ENCODE measurements around the gene CHD5.
A peak's percentile ranks its signal among the peaks of the same experiment; 100 is the strongest.
"Not testable (repeated sequence)": the region's sequence is repeated elsewhere in the genome, so short reads cannot be mapped to it uniquely, and the experiment has no call there.

Gene CHD5

GRCh38 chr1:6180268-6180706, at the start of gene CHD5:
Gene CHD5 (minus strand): TSS chr1:6180321. CDS start chr1:6180023, 298 bp downstream.
- Mint-ChIP-seq H3K27me3 (peaks cover 12% of the 10 kb centered on the region), H3K36me3 (peaks cover 2% of the 10 kb centered on the region), H3K4me1 (ENCODE audit: low read depth) (peaks cover 28% of the 10 kb centered on the region), H3K4me3 (peak within 1 kb of the TSS; percentile 78), H3K9me3 (ENCODE audit: low read depth) (no peaks in the 10 kb centered on the region), H3K27ac (no peak within 1 kb of the TSS)

- Mint-ChIP-seq H3K27ac (no peak overlapping the region), H3K4me3 (no peak overlapping the region), H3K4me1 (ENCODE audit: low read depth) (no peaks in the 10 kb centered on the region), H3K9me3 (ENCODE audit: low read depth) (no peaks in the 10 kb centered on the region), H3K36me3 (peaks cover 9% of the 10 kb centered on the region), H3K27me3 (no peaks in the 10 kb centered on the region)
Measured at GRCh38 chr1:6225651-6226050, 45.5 kb upstream of the CHD5 start.

- Mint-ChIP-seq H3K9me3 (ENCODE audit: low read depth) (no peaks in the 10 kb centered on the region), H3K27me3 (no peaks in the 10 kb centered on the region), H3K27ac (no peak overlapping the region), H3K4me1 (ENCODE audit: low read depth) (no peaks in the 10 kb centered on the region), H3K36me3 (peaks cover 10% of the 10 kb centered on the region), H3K4me3 (no peak overlapping the region)
Measured at GRCh38 chr1:6224718-6225117, 44.6 kb upstream of the CHD5 start.

GRCh38 chr1:6223617-6224016, 43.5 kb upstream of the CHD5 start:
- no peak overlapping the region for H3K27ac Mint-ChIP-seq
- H3K36me3 Mint-ChIP-seq, result peaks cover 10% of the 10 kb centered on the region
- no peaks in the 10 kb centered on the region for H3K9me3 Mint-ChIP-seq (ENCODE audit: low read depth)

GRCh38 chr1:6222636-6223035, 42.5 kb upstream of the CHD5 start:
- no peaks in the 10 kb centered on the region for H3K4me1 Mint-ChIP-seq (ENCODE audit: low read depth)
- no peak overlapping the region for H3K27ac Mint-ChIP-seq
- no peaks in the 10 kb centered on the region for H3K27me3 Mint-ChIP-seq
- H3K36me3 Mint-ChIP-seq, result peaks cover 10% of the 10 kb centered on the region
- no peak overlapping the region for H3K4me3 Mint-ChIP-seq
- H3K9me3 Mint-ChIP-seq (ENCODE audit: low read depth), result no peaks in the 10 kb centered on the region

More at GRCh38 chr1:6223617-6224016, 43.5 kb upstream of the CHD5 start:
- H3K4me3 Mint-ChIP-seq, result no peak overlapping the region
- H3K4me1 Mint-ChIP-seq (ENCODE audit: low read depth), result no peaks in the 10 kb centered on the region
- H3K27me3 Mint-ChIP-seq, result no peaks in the 10 kb centered on the region

- peaks cover 7% of the 10 kb centered on the region for H3K36me3 Mint-ChIP-seq
- H3K4me3 Mint-ChIP-seq, result no peak overlapping the region
- no peak overlapping the region for H3K27ac Mint-ChIP-seq
- H3K27me3 Mint-ChIP-seq, result peaks cover 4% of the 10 kb centered on the region
- no peaks in the 10 kb centered on the region for H3K9me3 Mint-ChIP-seq (ENCODE audit: low read depth)
- H3K4me1 Mint-ChIP-seq (ENCODE audit: low read depth), result no peaks in the 10 kb centered on the region
Measured at GRCh38 chr1:6221210-6221784, 41.2 kb upstream of the CHD5 start.

- H3K4me1 Mint-ChIP-seq (ENCODE audit: low read depth), result no peaks in the 10 kb centered on the region
- H3K27ac Mint-ChIP-seq, result no peak overlapping the region
- no peak overlapping the region for H3K4me3 Mint-ChIP-seq
- H3K9me3 Mint-ChIP-seq (ENCODE audit: low read depth), result no peaks in the 10 kb centered on the region
- peaks cover 6% of the 10 kb centered on the region for H3K36me3 Mint-ChIP-seq
- peaks cover 10% of the 10 kb centered on the region for H3K27me3 Mint-ChIP-seq
Measured at GRCh38 chr1:6220236-6220635, 40.1 kb upstream of the CHD5 start.

GRCh38 chr1:6219641-6220040, 39.5 kb upstream of the CHD5 start:
- H3K27ac Mint-ChIP-seq; H3K4me3 Mint-ChIP-seq; H3K36me3 Mint-ChIP-seq; H3K4me1 Mint-ChIP-seq (ENCODE audit: low read depth); H3K9me3 Mint-ChIP-seq (ENCODE audit: low read depth): not testable (repeated sequence)
- peaks cover 10% of the 10 kb centered on the region for H3K27me3 Mint-ChIP-seq

- Mint-ChIP-seq H3K27me3 (peaks cover 10% of the 10 kb centered on the region), H3K4me1 (ENCODE audit: low read depth) (no peaks in the 10 kb centered on the region), H3K4me3 (no peak overlapping the region), H3K27ac (no peak overlapping the region), H3K9me3 (ENCODE audit: low read depth) (no peaks in the 10 kb centered on the region), H3K36me3 (peaks cover 6% of the 10 kb centered on the region)
Measured at GRCh38 chr1:6218375-6219164, 38.4 kb upstream of the CHD5 start.

- no peak overlapping the region for H3K4me3 Mint-ChIP-seq
- no peaks in the 10 kb centered on the region for H3K36me3 Mint-ChIP-seq
- peaks cover 5% of the 10 kb centered on the region for H3K4me1 Mint-ChIP-seq (ENCODE audit: low read depth)
- no peak overlapping the region for H3K27ac Mint-ChIP-seq
- no peaks in the 10 kb centered on the region for H3K9me3 Mint-ChIP-seq (ENCODE audit: low read depth)
- peaks cover 20% of the 10 kb centered on the region for H3K27me3 Mint-ChIP-seq
Measured at GRCh38 chr1:6212193-6212959, 32.3 kb upstream of the CHD5 start.

- Mint-ChIP-seq H3K27me3 (peaks cover 18% of the 10 kb centered on the region), H3K27ac (no peak overlapping the region), H3K36me3 (no peaks in the 10 kb centered on the region)
Measured at GRCh38 chr1:6211731-6212130, 31.6 kb upstream of the CHD5 start.

GRCh38 chr1:6210591-6211355, 30.7 kb upstream of the CHD5 start:
- H3K4me1 Mint-ChIP-seq (ENCODE audit: low read depth), result peaks cover 8% of the 10 kb centered on the region
- H3K9me3 Mint-ChIP-seq (ENCODE audit: low read depth), result no peaks in the 10 kb centered on the region
- peaks cover 16% of the 10 kb centered on the region for H3K27me3 Mint-ChIP-seq
- no peaks in the 10 kb centered on the region for H3K36me3 Mint-ChIP-seq
- H3K4me3 Mint-ChIP-seq, result no peak overlapping the region
- H3K27ac Mint-ChIP-seq, result no peak overlapping the region

More at GRCh38 chr1:6211731-6212130, 31.6 kb upstream of the CHD5 start:
- H3K4me1 Mint-ChIP-seq (ENCODE audit: low read depth), result peaks cover 8% of the 10 kb centered on the region
- H3K4me3 Mint-ChIP-seq, result no peak overlapping the region
- no peaks in the 10 kb centered on the region for H3K9me3 Mint-ChIP-seq (ENCODE audit: low read depth)

- Mint-ChIP-seq H3K36me3 (no peaks in the 10 kb centered on the region), H3K27ac (no peak overlapping the region), H3K4me3 (peak overlapping the region; percentile 30), H3K4me1 (ENCODE audit: low read depth) (peaks cover 11% of the 10 kb centered on the region), H3K9me3 (ENCODE audit: low read depth) (no peaks in the 10 kb centered on the region), H3K27me3 (peaks cover 12% of the 10 kb centered on the region)
Measured at GRCh38 chr1:6209661-6210580, 29.8 kb upstream of the CHD5 start.

Measured in activated naive CD8-positive, alpha-beta T cell (primary cell).